Astrocyte (in vitro differentiated cells and primary cell): ENCODE data around the gene IL19.

Experiments used
- CTCF ChIP-seq: IDR thresholded peaks from 2 replicates; pipeline ENCODE4 v1.5.1; 2011; ENCODE audit warnings: low read depth, mild to moderate bottlenecking, inconsistent platforms, low read length, moderate library complexity; ENCODE audit not compliant: insufficient read depth
- EZH2 ChIP-seq: IDR thresholded peaks from 2 replicates; pipeline ENCODE4 v1.6.1; 2012; ENCODE audit warnings: mild to moderate bottlenecking, low read length, inconsistent platforms; ENCODE audit not compliant: insufficient read depth

GRCh38 chr1:206779638-206780037 lies 9.1 kb downstream of the IL19 start:
- no peak for TF ChIP-seq CTCF
- TF ChIP-seq EZH2, result no peak
